K562 (cell line): ENCODE measurements around the gene MAP3K2. TPM values are rescaled to one million over a fixed set of nuclear protein-coding genes. Genes with fewer than 3 reads are reported as not detected.

Experiments used
- ATAC-seq: fragments of 200-7000 bp; cut with Tn5 transposase; 3 replicates; pipeline ENCODE4 v1.9.1; 2020; ENCODE audit warnings: moderate library complexity
- BruUV-seq: library from RNA; stranded (reverse); fragments of 400-500 nt; replicated peaks from 2 replicates; lab custom pipeline; 2021; lab: Mats Ljungman, UMichigan
- CTCF ChIA-PET: fragments of 300-600 bp; formaldehyde crosslinking; extraction: SDS; loops from one replicate; lab custom pipeline; 2021; ENCODE audit warnings: low intra/inter-chr PET ratio; lab: Yijun Ruan, JAX
- POLR2A ChIA-PET: fragments of 300-600, 350-650 bp; sonication (Branson Sonifier 250); formaldehyde crosslinking; extraction: SDS; loops from one replicate; lab custom pipeline; 2021; ENCODE audit warnings: antibody characterized with exemption, inconsistent platforms; lab: Yijun Ruan, JAX
- DNase-seq, 4 experiments: peaks; one replicate each; pipeline versions ENCODE4 v3.0.0 to v3.0.0-alpha.2; 2011 to 2018; ENCODE audit warnings: low spot score in 3 of 4, mixed read lengths in 3 of 4; ENCODE audit errors: extremely low read depth in 1 of 4
- FAIRE-seq: peaks from 2 replicates; lab custom pipeline; 2011; peaks lifted over from hg19 to GRCh38; lab: Jason Lieb, UNC
- H2AFZ ChIP-seq: 2 replicates; pipeline ENCODE4 v1.6.0; 2011; ENCODE audit warnings: low read depth, low read length, control low read depth, inconsistent platforms
- H3K27ac ChIP-seq: fragments of 200-600 bp; 3 replicates; pipeline ENCODE4 v1.8.0; 2011; ENCODE audit warnings: low read depth, mild to moderate bottlenecking, control low read depth, inconsistent platforms, low read length, moderate library complexity, mixed read lengths; ENCODE audit errors: extremely low read depth
- H3K27me3 ChIP-seq, 2 experiments: fragments of 300-600 bp in 1 of 2; 2 replicates in 1 of 2; 3 replicates in 1 of 2; pipeline versions ENCODE4 v1.6.0 to v1.8.0; 2011; ENCODE audit warnings: inconsistent platforms in 2 of 2, low read length in 2 of 2, mild to moderate bottlenecking in 1 of 2, mixed read lengths in 1 of 2, moderate library complexity in 1 of 2; ENCODE audit not compliant: control insufficient read depth in 2 of 2, insufficient read depth in 2 of 2
- H3K36me3 ChIP-seq: fragments of 300-600 bp; 3 replicates; pipeline ENCODE4 v1.8.0; 2011; ENCODE audit warnings: mild to moderate bottlenecking, low read length, inconsistent platforms; ENCODE audit not compliant: control insufficient read depth, insufficient read depth
- H3K4me1 ChIP-seq, 2 experiments: fragments of 200-600 bp in 1 of 2; replicated peaks in 1 of 2; 2 replicates in 1 of 2; 3 replicates in 1 of 2; pipeline versions ENCODE4 v1.5.1 to v1.8.0; 2011; ENCODE audit warnings: inconsistent platforms in 2 of 2, low read length in 2 of 2, mild to moderate bottlenecking in 1 of 2, mixed read lengths in 1 of 2, moderate library complexity in 1 of 2; ENCODE audit not compliant: control insufficient read depth in 2 of 2, insufficient read depth in 2 of 2
- H3K4me2 ChIP-seq: 2 replicates; pipeline ENCODE4 v1.6.1; 2011; ENCODE audit warnings: low read length, control low read depth, inconsistent platforms, mixed read lengths; ENCODE audit not compliant: insufficient read depth
- H3K4me3 ChIP-seq: fragments of 200-600 bp; sonication (generic), shearing (Covaris generic); 2 replicates; pipeline ENCODE4 v1.5.1; 2016; ENCODE audit warnings: control low read depth, inconsistent platforms
- H3K79me2 ChIP-seq: fragments of 200-600 bp; 3 replicates; pipeline ENCODE4 v1.8.0; 2011; ENCODE audit warnings: low read length, inconsistent platforms; ENCODE audit not compliant: control insufficient read depth, insufficient read depth
- H3K9ac ChIP-seq, 2 experiments: 2 replicates each; pipeline versions ENCODE4 v1.6.0 to v1.6.1; 2011; ENCODE audit warnings: low read depth in 2 of 2, low read length in 2 of 2, control low read depth in 1 of 2, inconsistent platforms in 1 of 2, mild to moderate bottlenecking in 1 of 2, mixed read lengths in 1 of 2; ENCODE audit not compliant: insufficient read depth in 1 of 2
- H3K9me1 ChIP-seq: one replicate; pipeline ENCODE4 v1.6.0; 2011; ENCODE audit warnings: inconsistent platforms, mild to moderate bottlenecking, low read length, moderate library complexity; ENCODE audit not compliant: control insufficient read depth, insufficient read depth
- H3K9me3 ChIP-seq: replicated peaks from 2 replicates; pipeline ENCODE4 v1.5.1; 2011; ENCODE audit warnings: low read depth, low read length, inconsistent platforms; ENCODE audit not compliant: control insufficient read depth, insufficient read depth
- H4K20me1 ChIP-seq: replicated peaks from 2 replicates; pipeline ENCODE4 v1.6.1; 2011; ENCODE audit warnings: low read length, inconsistent platforms, mixed read lengths; ENCODE audit not compliant: control insufficient read depth, insufficient read depth
- CC2D1A ChIP-seq: fragments of 450-650 bp; IDR thresholded peaks from 2 replicates; pipeline ENCODE4 v1.6.1; 2017; ENCODE audit warnings: mild to moderate bottlenecking
- CTCF ChIP-seq, 3 experiments: IDR thresholded peaks in 2 of 3; conservative IDR thresholded peaks in 1 of 3; 2 replicates each; pipeline ENCODE4 v1.5.1; 2011 to 2012; ENCODE audit warnings: low read length in 3 of 3, mild to moderate bottlenecking in 3 of 3, control low read depth in 2 of 3, improper control_type of control experiment in 1 of 3, inconsistent platforms in 1 of 3, low read depth in 1 of 3, mixed read lengths in 1 of 3, moderate library complexity in 1 of 3; ENCODE audit not compliant: insufficient read depth in 2 of 3
- CTCFL ChIP-seq: IDR thresholded peaks from 2 replicates; pipeline ENCODE4 v1.6.1; 2011; ENCODE audit warnings: borderline replicate concordance, low read depth, mild to moderate bottlenecking, moderate library complexity, low read length; ENCODE audit not compliant: insufficient read depth, poor library complexity, severe bottlenecking
- IRF2 ChIP-seq: sonication (generic); formaldehyde crosslinking; IDR thresholded peaks from 2 replicates; pipeline ENCODE4 v1.8.1; 2022; ENCODE audit warnings: mild to moderate bottlenecking, missing genetic modification reagents
- PML ChIP-seq: IDR thresholded peaks from 2 replicates; pipeline ENCODE4 v1.6.1; 2012; ENCODE audit warnings: low read length, inconsistent platforms
- SAFB2 ChIP-seq: fragments of 200-400 bp; formaldehyde crosslinking; IDR thresholded peaks from 2 replicates; pipeline ENCODE4 v1.6.1; 2018; ENCODE audit warnings: borderline replicate concordance, low read length, low read depth, moderate library complexity; ENCODE audit not compliant: severe bottlenecking
- SIN3B ChIP-seq: fragments of 450-650 bp; IDR thresholded peaks from 2 replicates; pipeline ENCODE4 v1.6.1; 2017; ENCODE audit warnings: low read depth, mild to moderate bottlenecking, moderate library complexity
- USF1 ChIP-seq: sonication (generic); formaldehyde crosslinking; IDR thresholded peaks from 2 replicates; pipeline ENCODE4 v1.9.0; 2022; ENCODE audit warnings: mild to moderate bottlenecking, missing genetic modification reagents
- USF2 ChIP-seq: sonication (generic); formaldehyde crosslinking; IDR thresholded peaks from 2 replicates; pipeline ENCODE4 v1.5.0; 2020; ENCODE audit warnings: missing genetic modification reagents
- ZNF512 ChIP-seq: IDR thresholded peaks from 2 replicates; pipeline ENCODE4 v1.6.1; 2016; ENCODE audit warnings: missing genetic modification characterization, missing compliant biosample characterization
- WGBS: fragments of 100-300 bp; shearing (Covaris generic); methylation state at CpG from one replicate; pipeline ENCODE4 v1.1.6; 2016; ENCODE audit warnings: low coverage, mixed read lengths; ENCODE audit not compliant: insufficient coverage; ENCODE audit errors: missing lambda C conversion rate; 5-methylcytosine and 5-hydroxymethylcytosine counted together
- in situ Hi-C: fragments of 300-500 bp; cut with MboI; formaldehyde crosslinking; loops from 4 replicates; pipeline ENCODE4 v1.15.0; 2018; ENCODE audit warnings: inconsistent platforms, mixed read lengths
- intact Hi-C: fragments of 100-400 bp; cut with micrococcal nuclease; formaldehyde crosslinking; loops from 2 replicates; pipeline ENCODE4 v1.14.2; 2022
- polyA plus RNA-seq, 8 experiments: library from polyadenylated mRNA; depleted of rRNA in 4 of 8; stranded (reverse) in 5 of 8; unstranded in 3 of 8; fragments of >200 nt; fragmentation: Nextera tagmentation in 2 of 8; fragmentation: Illumina TruSeq in 1 of 8; extraction: Ambion mirVana in 2 of 8; extraction: Trizol in 1 of 8; gene quantifications; 2 replicates each; pipeline versions ENCODE4 v1.2.1 to v1.2.3, GENCODE V29; 2011 to 2014; ENCODE audit warnings: inconsistent platforms in 1 of 8, missing spikeins in 1 of 8
- total RNA-seq, 7 experiments: library from RNA; depleted of rRNA in 6 of 7; stranded (reverse); fragments of >200 nt in 6 of 7; fragmentation: Illumina TruSeq in 2 of 7; extraction: Trizol in 2 of 7; gene quantifications; 2 replicates each; pipeline versions ENCODE4 v1.2.1 to v1.2.3, GENCODE V29; 2011 to 2021; ENCODE audit warnings: low replicate concordance in 1 of 7

Gene MAP3K2
- total and polyA plus RNA-seq, 9 of the 15 experiments (the other 6 are each of a cell fraction or from before 2014, with no cell fraction given), result 1.2 to 14.2 (median 5.7) TPM

- ChIA-PET POLR2A (interaction anchor here (0.7 to 1.4 kb wide), 2 partner anchors 8 to 15 kb away, joined by 3 to 5 read pairs; no protein-coding TSS in a partner anchor), CTCF (no interaction called here)
- BruUV-seq, result no TSS peak
- TF ChIP-seq CTCFL (no peak), PML (no peak), SAFB2 (no peak), ZNF512 (tag) (no peak), USF1 (peak; percentile 54; the same call in 1 of the 2 replicates), USF2 (CRISPR knock-in tag) (0 out of 2 replicates have a peak, but pooled peaks have one; percentile 12), CC2D1A (no peak), CTCF (IDR thresholded peaks at IDR 0.05 in 2 of 3, conservative IDR thresholded peaks at IDR 0.05 in 1 of 3; ENCODE audit: insufficient read depth in 2 of 3, low read depth in 1 of 3, low read length in 3 of 3) (peak in 1 of 3 experiments; percentile 10; a peak in 1 of 6 replicates), IRF2 (CRISPR knock-in tag) (no peak), SIN3B (no peak)
- DNase-seq (no peak), FAIRE-seq (no peak), ATAC-seq (peak; percentile 11; the same call in 1 of the 3 replicates)
- H3K9me1 ChIP-seq, result no peaks in the 10 kb centered on the region
- peaks cover 8 to 37% of the 10 kb centered on the region in 2 experiments; a peak in 4 of 5 replicates for H3K27me3 ChIP-seq
- 0 out of 4 replicates have a peak within 1 kb of the TSS, but pooled peaks of 1 of the 2 experiments have one; percentile 23 for H3K9ac ChIP-seq
- WGBS, result 43% methylated on average over 15 of the region's 16 CpGs
- no peak within 1 kb of the TSS for H3K4me2 ChIP-seq
- in situ Hi-C loops (no loop called here), intact Hi-C loops (no loop called here)
- H2AFZ ChIP-seq, result peak within 1 kb of the TSS; percentile 54; the same call in 1 of the 2 replicates
- no peaks in the 10 kb centered on the region for H4K20me1 ChIP-seq
- H3K9me3 ChIP-seq, result no peaks in the 10 kb centered on the region
- H3K36me3 ChIP-seq, result no peaks in the 10 kb centered on the region
- H3K4me1 ChIP-seq, result peaks cover 13 to 33% of the 10 kb centered on the region in 2 experiments
- no peaks in the 10 kb centered on the region for H3K79me2 ChIP-seq
- H3K4me3 ChIP-seq, result no peak within 1 kb of the TSS
- H3K27ac ChIP-seq, result no peak within 1 kb of the TSS
These were observed 30.7 kb upstream of the MAP3K2 start, which contains the start of gene PROC for GRCh38 chr2:127418300-127419111. Gene PROC, plus strand, starts transcription at chr2:127418427. Its CDS starts 1,516 bp downstream, at chr2:127419943.
